ENCODE measurements around the gene TMEM108.

The TMEM108 gene

GRCh38 chr3:133367403-133367802 lies 329.2 kb downstream of the TMEM108 start:
- CTCF ChIA-PET, result no interaction called here
- H3K9me3 ChIP-seq (ENCODE audit: control insufficient read depth, insufficient read depth, low read depth, low read length), result no peaks in the 10 kb centered on the region
- no peak for TF ChIP-seq ZFP37 (tag by site-specific recombination; IDR thresholded peaks at IDR 0.05)
- TF ChIP-seq ZBTB8A (tag by site-specific recombination; IDR thresholded peaks at IDR 0.05), result no peak
- TF ChIP-seq ZNF394 (tag by site-specific recombination; IDR thresholded peaks at IDR 0.05; ENCODE audit: borderline replicate concordance), result no peak
- TF ChIP-seq ZBTB21 (tag by site-specific recombination; IDR thresholded peaks at IDR 0.05), result no peak
- no peak for TF ChIP-seq ZSCAN30 (tag by site-specific recombination; IDR thresholded peaks at IDR 0.05)
- TF ChIP-seq ZNF426 (tag by site-specific recombination; IDR thresholded peaks at IDR 0.05), result no peak
- TF ChIP-seq HOXA7 (CRISPR knock-in tag; IDR thresholded peaks at IDR 0.05; ENCODE audit: borderline replicate concordance), result no peak
- no peak for TF ChIP-seq KLF7 (tag by site-specific recombination; IDR thresholded peaks at IDR 0.05; ENCODE audit: borderline replicate concordance)
- TF ChIP-seq ZNF658 (tag by site-specific recombination; IDR thresholded peaks at IDR 0.05), result no peak
- no peak for TF ChIP-seq SP3 (tag by site-specific recombination; IDR thresholded peaks at IDR 0.05)
- no peak for TF ChIP-seq ZNF692 (tag by site-specific recombination; IDR thresholded peaks at IDR 0.05)
- no peaks in the 10 kb centered on the region for H3K36me3 ChIP-seq (ENCODE audit: control insufficient read depth in 2 of 2, insufficient read depth in 1 of 2, low read length in 2 of 2)
- H3K4me1 ChIP-seq (ENCODE audit: control insufficient read depth, insufficient read depth, low read length), result no peaks in the 10 kb centered on the region
- no peak overlapping the region for H3K27ac ChIP-seq (ENCODE audit: extremely low read depth, low read depth, low read length)
- no peak overlapping the region for H3K4me3 ChIP-seq (ENCODE audit: low read depth, low read length)
- POLR2A ChIA-PET, result no interaction called here

- ChIA-PET CTCF (interaction anchor here (0.6 kb wide), 1 partner anchor 133 kb away, joined by 3 read pairs; no protein-coding TSS in a partner anchor), POLR2A (no interaction called here)
- TF ChIP-seq OSR2 (tag by site-specific recombination; IDR thresholded peaks at IDR 0.05) (no peak), ZSCAN16 (tag by site-specific recombination; IDR thresholded peaks at IDR 0.05) (no peak), ZBTB7A (tag by site-specific recombination; IDR thresholded peaks at IDR 0.05; ENCODE audit: low read depth) (no peak), SP3 (tag by site-specific recombination; IDR thresholded peaks at IDR 0.05) (no peak), OVOL3 (tag by site-specific recombination; IDR thresholded peaks at IDR 0.05) (no peak), ZNF513 (tag by site-specific recombination; IDR thresholded peaks at IDR 0.05) (no peak), ZBTB26 (tag by site-specific recombination; optimal IDR thresholded peaks at IDR 0.05) (no peak), SETDB1 (IDR thresholded peaks at IDR 0.05; ENCODE audit: insufficient read length, low read length) (no peak), TRIM28 (IDR thresholded peaks at IDR 0.05; ENCODE audit: borderline replicate concordance, low read length) (no peak), ZNF555 (tag by site-specific recombination; conservative IDR thresholded peaks at IDR 0.05) (no peak), ZNF664 (tag by site-specific recombination; IDR thresholded peaks at IDR 0.05) (no peak), KLF7 (tag by site-specific recombination; IDR thresholded peaks at IDR 0.05; ENCODE audit: borderline replicate concordance) (no peak), GLIS2 (tag by site-specific recombination; IDR thresholded peaks at IDR 0.05) (no peak), ZNF175 (tag by site-specific recombination; IDR thresholded peaks at IDR 0.05) (no peak), MYNN (tag by site-specific recombination; IDR thresholded peaks at IDR 0.05; ENCODE audit: borderline replicate concordance) (no peak), SALL2 (tag by site-specific recombination; IDR thresholded peaks at IDR 0.05; ENCODE audit: borderline replicate concordance) (no peak), ZNF777 (tag by site-specific recombination; IDR thresholded peaks at IDR 0.05; ENCODE audit: borderline replicate concordance) (no peak), PRDM6 (tag by site-specific recombination; IDR thresholded peaks at IDR 0.05) (no peak)
- H3K4me3 ChIP-seq (ENCODE audit: low read depth, low read length), result no peak overlapping the region
- no peaks in the 10 kb centered on the region for H3K4me1 ChIP-seq (ENCODE audit: control insufficient read depth, insufficient read depth, low read length)
- no peaks in the 10 kb centered on the region for H3K9me3 ChIP-seq (ENCODE audit: control insufficient read depth, insufficient read depth, low read depth, low read length)
- no peaks in the 10 kb centered on the region for H3K36me3 ChIP-seq (ENCODE audit: control insufficient read depth in 2 of 2, insufficient read depth in 1 of 2, low read length in 2 of 2)
- H3K27ac ChIP-seq (ENCODE audit: extremely low read depth, low read depth, low read length), result no peak overlapping the region
These were observed 329.8 kb downstream of the TMEM108 start for GRCh38 chr3:133367956-133368355.

All from HEK293 (cell line).